Activated CD8-positive, alpha-beta memory T cell treated with anti-CD3 and anti-CD28 coated beads, Interleukin-2, amount 50 U/mL, for 24 hours (primary cell): ENCODE measurements around the gene SPPL3.
"Not testable (repeated sequence)": the region's sequence is repeated elsewhere in the genome, so short reads cannot be mapped to it uniquely, and the experiment has no call there.

Source experiments
- DNase-seq: peaks from one replicate; pipeline ENCODE4 v3.0.0-alpha.2; 2020; ENCODE audit errors: extremely low read depth

SPPL3 gene

DNA sequence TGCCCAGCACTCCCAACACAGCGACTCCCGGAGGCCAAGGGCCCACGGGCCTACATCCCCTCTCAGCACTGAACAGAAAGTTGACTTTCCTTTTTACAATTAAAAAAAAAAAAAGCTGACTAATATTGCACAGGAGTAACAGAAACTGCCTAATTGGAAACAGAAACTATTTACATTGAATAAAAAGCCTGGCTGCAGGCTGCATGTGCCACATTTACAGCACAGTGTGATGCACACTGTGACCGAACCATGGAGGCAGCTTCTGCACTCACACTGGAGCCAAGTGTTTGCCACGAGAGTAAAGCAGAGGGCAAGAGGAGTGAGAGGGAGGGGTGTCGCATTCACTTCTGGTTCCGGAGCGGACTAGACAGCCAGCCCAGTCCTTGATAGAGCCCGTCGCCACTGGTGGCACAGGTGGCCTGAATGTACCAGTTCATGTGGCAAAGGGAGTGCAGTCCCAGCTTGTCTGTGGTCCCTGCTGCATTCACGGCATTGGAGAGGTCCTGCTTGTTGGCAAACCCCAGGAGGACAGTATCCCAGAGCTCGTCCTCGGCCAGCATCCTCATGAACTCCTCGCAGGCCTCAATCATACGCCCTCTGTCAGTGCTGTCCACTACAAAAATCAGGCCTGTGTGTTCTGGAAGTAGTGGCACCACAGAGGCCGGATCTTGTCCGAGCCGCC, 59.2 kb downstream of the SPPL3 start:
- no peak for DNase-seq

GRCh38 chr12:120844297-120844696, 59.9 kb downstream of the SPPL3 start:
- DNase-seq = no peak

DNA sequence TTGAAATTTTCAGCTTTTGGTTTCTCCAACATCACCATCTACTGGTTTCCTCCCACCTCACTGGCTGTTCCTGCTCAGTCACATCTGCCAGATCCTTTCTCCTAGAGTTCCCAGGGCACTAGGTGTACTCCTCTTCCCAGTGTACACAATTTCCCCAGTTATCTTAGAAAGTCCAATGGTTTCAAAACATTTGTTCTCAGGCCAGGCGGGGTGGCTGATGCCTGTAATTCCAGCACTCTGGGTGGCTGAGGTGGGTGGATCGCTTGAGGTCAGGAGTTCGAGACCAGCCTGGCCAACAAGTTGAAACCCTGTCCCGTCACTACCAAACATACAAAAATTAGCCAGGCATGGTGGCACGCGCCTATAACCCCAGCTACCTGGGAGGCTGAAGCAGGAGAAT, 60.7 kb downstream of the SPPL3 start:
- DNase-seq = no peak

- DNase-seq = no peak
Observed at GRCh38 chr12:120842595-120842994, 61.6 kb downstream of the SPPL3 start.

DNA sequence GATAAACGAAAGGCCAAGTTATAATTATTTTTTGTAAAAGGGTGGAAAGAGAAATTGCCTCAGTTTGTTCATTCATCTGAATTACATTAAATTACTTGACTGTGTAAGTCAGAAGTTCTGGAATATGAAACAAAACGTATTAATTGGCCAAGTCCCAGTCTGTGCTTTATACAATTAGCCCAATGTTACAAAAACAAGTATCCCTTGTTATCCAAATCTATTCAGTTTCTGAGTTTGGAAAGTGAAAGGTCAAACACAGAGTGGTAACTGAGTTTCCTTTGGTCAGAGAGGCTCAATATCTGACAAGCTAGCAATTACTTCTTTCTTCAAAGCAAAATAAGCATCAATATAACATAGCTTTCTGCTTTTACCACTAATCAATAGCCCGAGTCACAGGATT, 62.6 kb downstream of the SPPL3 start:
- DNase-seq = no peak

DNA sequence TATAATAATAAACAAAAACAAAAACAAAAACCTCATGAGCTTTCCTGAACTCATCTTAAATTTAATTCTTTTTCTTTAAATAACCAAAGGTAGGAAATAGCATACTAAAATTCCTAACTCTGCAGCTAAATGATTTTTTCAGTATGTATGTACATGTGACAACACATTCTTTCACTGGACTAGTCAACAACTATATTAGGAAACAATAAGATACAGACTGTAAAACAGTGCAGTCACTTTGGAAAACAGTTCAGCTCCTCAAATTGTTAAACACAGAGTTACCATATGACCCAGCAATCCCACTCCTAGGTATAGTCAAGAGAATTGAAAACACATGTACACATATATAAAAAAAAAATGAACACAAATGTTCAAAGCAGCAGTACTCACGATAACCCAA, 64.7 kb downstream of the SPPL3 start:
- no peak for DNase-seq

GRCh38 chr12:120838629-120839383, 65.4 kb downstream of the SPPL3 start:
- DNase-seq = not testable (repeated sequence)

DNA sequence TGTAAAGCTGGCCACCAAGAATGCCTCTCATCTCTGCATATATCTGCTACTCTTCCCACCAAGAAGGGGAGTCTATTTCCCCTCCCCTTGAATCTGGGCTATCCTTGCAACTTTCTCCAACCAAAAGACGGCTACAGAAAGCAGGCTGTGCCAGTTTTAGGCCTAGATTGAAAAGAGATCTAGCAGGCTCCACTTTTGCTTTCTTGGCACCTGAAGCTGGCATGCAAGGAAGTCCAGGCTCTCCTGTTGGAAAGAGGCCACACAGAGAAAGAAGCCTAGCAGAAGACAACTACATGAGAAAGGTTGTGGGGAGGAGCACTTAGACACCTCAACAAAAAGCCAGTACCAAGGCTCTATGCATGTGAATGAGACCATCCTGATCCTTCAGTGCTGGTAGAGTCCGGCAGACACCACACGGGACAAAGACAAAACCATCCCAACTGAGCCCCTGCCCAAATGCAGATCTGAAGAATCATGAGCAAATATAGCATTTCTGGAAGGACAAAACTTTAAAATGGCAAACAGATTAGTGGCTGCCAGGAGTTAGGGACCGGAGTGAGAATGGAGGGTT, 68.0 kb downstream of the SPPL3 start:
- no peak for DNase-seq

DNA sequence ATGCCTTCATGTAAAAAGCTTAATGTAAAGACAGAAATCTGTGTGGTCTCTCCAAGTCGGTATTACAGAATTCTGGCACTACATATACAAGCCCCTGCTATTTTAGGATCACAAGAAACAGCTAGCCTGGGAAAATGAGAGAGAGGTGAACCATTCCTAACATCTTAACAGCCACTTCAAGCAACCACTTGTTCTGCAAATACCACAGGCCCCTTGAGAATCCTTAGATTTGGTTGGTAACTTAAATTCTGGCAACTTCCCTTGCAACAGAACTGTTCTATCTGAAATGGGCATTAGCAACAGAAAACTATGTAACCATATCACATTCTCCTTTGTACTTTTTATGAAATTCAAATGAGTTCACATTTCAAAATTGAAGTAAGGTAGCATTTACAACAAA, 68.5 kb downstream of the SPPL3 start:
- DNase-seq = no peak

DNA sequence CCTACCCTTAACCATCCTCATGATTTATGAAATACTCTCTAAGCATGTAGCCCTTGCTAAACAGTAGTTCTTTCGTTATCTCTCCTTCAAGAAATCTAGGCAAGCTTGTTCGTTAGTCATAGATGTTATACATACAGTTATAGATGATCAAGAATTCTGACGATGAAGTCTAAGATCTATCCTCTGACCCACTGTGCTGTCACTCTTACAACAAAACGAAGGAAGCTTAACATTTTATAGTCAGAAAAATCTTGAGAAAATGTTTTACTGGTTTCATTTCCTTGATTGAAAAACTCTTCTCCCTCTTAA, 68.9 kb downstream of the SPPL3 start:
- DNase-seq = no peak

DNA sequence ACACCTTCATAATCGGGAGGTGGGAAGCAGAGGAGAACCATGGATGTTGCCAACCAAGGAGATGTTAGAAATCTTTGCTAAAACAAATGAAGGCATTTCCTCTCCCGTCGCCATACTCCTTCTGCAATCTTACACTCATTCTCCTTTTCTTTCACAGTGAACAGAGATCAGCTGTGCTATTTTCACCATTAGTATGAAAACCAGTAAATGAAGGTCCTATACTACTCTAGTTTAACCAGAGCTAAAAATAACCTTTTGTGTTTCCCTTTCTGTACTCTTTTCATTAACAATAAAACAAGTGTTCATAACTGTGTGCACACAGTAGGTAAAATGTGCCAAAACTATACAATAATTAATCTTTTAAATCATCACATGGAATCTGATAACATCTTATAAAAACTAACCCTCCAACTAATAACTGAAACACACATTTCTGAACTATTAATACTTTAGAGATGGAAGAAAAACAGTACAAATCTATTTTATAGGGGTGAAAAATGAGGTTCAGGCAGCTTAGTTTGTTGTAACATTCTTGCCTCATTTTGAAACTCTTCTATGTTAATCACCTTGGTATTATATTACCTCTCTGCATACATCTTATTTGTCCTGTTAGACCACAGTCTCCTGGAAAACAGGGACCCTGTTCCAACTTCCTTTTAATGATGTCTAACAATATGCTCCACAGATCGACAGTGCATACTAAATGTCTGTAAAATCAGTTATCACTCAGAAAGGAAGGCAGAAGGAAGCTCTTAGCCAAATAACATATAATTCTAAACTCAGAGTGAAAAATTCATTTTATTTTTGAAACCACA, 69.5 kb downstream of the SPPL3 start:
- no peak for DNase-seq

GRCh38 chr12:120833849-120834248, 70.3 kb downstream of the SPPL3 start:
- DNase-seq = no peak

GRCh38 chr12:120832737-120833136, 71.4 kb downstream of the SPPL3 start:
- DNase-seq = no peak

- DNase-seq = no peak
Observed at GRCh38 chr12:120831648-120832267, 72.4 kb downstream of the SPPL3 start.

DNA sequence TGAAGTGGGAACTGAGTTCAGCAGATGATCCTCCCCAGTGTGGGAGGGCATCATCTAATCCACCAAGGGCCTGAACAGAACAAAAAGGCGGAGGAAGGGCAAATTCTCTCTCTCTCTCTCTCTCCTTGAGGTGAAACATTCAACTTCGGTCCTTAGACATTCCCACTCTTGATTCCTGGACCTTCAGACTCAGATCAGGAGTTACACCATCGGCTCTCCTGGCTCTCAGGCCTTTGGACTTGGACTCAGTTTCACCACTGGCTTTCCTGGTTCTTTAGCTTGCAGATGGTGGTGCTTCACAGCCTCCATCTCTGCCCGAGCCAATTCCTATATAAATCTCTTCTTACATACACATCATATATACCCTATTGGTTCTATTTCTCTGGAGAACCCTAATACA, 73.2 kb downstream of the SPPL3 start:
- no peak for DNase-seq

- no peak for DNase-seq
Observed at GRCh38 chr12:120830052-120830940, 73.9 kb downstream of the SPPL3 start.

- DNase-seq = no peak
Observed at GRCh38 chr12:120826335-120826734, 77.8 kb downstream of the SPPL3 start.

DNA sequence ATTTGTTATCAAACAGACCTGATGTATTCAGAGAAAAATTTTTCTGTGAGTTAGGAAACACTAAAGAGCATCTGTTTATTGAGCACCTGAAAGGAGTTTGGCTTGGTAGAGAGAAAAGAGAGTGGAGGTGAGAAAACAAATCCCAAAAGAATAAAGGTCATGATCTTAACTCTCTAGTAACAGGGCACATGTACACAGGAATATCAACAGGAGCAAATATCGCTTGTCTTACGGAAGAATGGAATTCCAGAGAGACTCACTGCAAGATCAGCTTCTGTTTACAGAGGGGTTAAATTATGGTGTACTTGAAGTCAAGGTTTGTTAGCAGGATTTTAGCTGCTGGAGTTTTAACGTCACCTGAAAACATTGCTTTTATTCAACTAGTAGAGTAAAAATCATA, 78.8 kb downstream of the SPPL3 start:
- DNase-seq = no peak

DNA sequence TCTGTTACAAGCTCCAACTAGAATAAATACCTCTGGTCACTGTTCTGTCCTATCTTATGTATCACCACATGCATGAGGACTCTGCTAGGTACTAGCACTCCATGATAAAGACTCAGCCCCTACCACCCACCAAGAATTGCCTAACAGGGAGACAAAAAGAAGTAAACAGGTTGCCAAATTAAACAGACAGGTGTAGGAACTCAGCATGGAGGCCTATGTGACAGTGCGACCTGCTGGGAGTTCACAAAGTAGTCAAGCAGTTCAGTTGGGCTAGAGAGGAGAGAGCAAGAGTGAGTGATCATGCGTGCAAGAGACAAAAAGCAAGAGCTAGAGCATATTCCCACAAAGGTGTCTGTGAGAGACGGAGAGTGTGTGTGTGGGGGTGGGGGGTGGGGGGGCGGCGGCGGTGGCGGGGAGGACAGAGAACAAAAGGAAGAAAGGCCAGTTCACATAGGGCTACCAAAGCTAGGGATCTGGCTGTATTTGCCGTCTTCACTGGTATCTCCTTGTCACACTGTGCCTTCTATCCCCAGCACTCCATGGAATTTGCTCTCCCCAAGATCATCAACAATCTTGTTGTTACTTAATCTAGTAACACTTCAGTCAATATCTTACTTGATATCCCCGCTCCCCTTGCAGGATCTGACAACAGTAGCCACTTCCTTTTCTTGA, 81.2 kb downstream of the SPPL3 start:
- no peak for DNase-seq

GRCh38 chr12:120821878-120822277, 82.3 kb downstream of the SPPL3 start:
- DNase-seq = no peak
